Activated gamma-delta T cell treated with Interleukin-2 at 50 U/mL for 16 hours (primary cell): ENCODE data around the gene HDAC11.
"Not testable (repeated sequence)": the region's sequence is repeated elsewhere in the genome, so short reads cannot be mapped to it uniquely, and the experiment has no call there.

Source experiments
- DNase-seq: peaks from one replicate; pipeline ENCODE4 v3.0.0-alpha.2; 2020

The HDAC11 gene

DNA sequence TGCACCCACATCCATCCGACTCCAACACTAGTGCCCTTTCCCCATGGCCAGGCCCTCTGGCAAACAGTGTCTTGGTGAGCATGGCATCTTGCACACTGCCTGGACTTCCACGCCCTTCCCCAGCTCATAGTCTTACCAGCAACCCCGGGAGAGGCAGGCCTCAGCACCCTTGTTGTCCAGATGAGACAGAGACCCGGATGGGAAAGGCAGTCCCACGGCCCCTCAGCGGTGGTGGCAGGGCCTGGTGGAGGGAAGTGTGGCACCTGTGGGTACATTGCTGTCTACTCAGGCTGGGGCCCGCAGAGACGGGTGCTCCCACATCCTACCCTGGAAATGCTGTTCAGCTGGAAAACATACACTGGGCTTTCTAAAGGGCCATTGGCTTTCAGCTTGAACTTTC, 28.4 kb downstream of the HDAC11 start:
- no peak for DNase-seq

DNA sequence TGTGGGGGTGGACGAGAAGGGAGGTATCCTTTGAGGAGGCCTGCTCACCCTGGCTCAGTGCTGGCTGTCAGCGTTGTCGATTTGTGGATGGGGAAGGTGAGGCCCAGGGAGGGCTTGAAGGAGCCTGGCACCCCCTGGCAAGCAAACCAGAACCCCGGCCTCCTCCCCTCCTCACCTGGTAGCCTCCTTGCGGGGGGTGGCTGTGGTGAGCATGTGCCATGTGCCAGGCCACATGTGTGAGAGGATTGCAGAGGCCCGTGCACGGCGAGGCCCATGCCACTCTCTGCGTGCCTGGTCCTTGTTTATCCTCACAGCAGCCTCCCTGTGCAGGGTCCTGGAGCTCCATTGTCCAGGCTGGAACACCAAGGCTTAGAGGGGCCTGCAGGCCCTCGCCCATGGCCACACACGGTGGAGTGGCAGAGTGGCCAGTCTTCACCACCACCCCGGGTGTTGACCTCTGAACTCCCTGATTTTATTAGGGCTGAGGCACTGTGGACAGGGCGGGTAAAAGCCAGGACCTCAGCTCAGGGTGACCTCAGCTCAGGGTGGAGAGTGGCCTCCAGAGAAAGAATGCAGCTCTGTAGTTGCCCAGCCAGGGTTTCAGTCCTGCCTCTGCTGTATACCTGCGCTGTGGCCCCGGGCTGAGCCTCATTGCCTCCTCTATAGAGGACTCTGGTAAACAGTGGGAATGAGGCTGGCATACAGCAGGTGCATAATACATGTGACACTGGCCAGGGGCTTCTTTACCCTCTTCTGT, 29.1 kb downstream of the HDAC11 start:
- DNase-seq = no peak

DNA sequence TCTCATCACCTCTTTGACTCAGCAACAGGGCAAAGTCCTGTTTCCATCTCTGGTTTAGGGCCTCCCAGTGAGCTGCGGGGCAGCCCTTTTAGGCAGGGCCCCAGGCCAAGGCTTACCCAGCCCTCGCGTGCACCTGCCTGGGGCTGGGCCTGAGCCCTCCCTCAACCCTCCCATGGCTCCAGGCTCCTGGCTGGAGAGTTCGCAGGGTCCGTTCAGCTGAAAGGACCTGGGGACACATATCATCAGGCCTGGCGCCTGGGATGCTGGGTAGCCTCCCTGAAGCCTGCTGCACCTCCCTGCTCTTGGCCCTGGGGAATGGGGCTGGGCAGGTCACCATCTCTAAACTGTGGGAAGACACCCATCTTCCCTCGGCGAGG, 29.7 kb downstream of the HDAC11 start:
- no peak for DNase-seq

DNA sequence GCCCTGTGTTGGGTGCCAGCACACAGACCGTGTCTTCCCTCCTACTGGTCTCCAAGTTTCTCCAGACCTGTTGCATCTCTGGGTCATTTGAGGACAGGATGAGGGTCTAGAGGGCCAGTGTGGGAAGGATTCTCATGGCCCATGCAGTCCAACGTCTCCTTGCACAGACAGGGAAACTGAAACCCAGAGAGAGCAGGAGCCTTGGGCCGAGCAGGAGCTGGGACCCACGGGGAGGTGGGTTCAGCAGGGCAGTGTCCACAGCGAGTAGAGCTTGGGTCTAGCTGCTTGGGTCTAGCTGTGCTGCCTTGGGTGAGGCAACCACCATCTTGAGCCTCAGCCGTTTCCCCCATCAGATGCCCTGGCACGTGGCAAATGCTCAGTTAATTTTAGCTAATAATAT, 32.3 kb downstream of the HDAC11 start:
- DNase-seq = no peak

DNA sequence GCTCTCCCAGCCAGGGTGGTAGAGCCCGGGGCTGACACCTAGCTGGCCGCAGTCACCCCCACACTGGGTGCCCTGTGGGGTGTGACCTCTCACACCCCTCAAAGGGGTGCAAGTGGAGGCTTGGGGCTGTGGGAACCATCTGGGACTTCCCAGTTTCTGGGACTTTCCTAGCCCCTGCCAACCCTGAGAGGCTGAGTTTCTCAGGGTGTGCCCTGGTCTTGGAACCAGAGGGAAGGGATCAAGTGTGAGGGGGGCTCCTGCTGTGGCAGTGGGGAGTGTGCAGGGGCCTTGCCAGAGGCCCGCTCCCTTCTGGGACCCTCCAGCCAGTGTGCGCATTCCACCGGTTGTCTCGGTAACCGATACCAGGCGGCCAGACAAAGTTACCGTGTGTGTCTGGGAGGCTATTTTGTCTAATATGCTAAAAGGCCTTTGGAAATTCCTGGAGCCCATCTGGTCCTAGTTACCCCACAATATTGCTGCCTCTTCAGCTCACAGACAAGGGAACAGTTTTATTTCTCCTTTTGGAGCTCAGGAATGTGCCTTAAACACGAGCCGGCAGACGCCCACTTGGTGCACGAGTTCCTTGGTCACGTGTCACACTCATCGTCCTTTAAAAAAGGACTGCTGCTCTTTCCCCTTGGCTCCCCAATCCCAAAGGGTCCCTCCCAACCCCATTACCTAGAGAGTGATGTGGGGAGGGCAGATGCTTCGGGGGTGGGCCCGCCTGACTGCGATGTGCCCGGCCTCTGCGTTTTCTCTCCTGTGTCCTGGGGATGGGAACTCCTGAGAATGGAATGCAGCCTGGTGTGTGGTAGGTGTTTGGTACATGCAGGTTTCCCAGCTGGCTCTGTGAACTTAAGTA, 33.2 kb downstream of the HDAC11 start:
- no peak for DNase-seq

DNA sequence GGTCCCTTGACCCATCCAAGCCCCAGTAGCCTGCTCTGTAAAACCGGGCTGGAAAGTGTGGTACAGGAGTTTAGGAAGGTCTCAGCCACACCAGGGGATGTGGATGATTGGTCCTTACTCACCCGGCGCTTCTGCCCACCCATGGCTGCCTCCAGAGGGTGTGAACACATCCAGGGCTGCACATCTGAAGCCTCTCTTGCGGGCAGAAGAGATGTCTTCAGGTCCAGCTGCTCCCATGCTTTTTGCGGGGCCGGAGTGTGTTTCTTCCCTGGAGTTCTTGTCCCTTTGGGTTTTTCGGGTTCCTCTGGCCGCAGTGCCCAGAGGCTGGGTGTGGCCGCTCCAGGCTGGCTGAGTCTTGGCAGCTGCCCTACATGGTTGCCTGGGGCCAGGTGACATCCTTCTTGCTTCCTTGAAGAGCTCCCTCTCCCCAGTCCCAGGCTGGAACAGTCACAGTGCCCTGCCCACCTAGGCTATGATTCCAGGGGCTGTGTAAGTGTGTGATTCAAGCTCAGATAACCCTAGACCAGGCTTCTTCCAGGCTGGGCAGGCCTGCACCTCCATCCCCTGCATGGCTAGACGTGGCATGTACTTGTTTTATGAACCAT, 33.9 kb downstream of the HDAC11 start:
- no peak for DNase-seq

DNA sequence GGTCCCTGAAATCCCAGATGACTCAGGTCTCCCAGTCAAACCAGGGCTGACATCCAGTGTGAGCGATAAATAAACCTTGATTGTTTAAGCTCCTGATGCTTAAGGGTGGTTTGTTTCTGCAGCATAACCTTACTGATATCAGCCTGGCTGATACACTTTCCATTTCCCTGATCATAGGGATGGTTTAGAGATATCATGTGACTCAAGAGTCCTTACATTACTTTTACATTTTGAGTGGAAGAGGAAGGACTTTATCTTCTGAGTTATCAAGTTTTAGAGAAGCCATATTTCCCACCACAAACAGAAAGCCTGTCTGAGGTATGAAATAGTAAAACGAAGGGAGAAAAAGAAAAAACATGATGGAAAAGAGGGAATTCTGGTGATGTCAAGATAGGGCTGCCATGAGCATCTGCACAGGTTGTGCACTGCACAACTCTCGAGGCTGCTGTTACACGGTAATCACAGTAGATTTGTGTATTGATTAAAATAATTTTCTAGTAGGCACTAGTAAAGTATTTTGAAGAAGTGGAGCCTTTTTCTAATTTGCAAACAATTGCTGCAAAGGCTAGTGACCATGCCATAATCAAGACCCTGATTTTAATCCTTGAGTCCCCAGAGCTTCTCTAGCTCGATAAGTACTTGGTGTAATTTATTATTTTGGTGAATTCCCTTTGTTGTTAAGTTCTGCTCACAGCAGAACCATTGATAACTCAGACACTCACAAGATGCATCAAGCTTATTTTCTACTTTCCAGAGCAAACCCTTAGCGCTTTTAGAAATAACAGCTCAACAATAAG, 34.7 kb downstream of the HDAC11 start:
- DNase-seq = no peak

DNA sequence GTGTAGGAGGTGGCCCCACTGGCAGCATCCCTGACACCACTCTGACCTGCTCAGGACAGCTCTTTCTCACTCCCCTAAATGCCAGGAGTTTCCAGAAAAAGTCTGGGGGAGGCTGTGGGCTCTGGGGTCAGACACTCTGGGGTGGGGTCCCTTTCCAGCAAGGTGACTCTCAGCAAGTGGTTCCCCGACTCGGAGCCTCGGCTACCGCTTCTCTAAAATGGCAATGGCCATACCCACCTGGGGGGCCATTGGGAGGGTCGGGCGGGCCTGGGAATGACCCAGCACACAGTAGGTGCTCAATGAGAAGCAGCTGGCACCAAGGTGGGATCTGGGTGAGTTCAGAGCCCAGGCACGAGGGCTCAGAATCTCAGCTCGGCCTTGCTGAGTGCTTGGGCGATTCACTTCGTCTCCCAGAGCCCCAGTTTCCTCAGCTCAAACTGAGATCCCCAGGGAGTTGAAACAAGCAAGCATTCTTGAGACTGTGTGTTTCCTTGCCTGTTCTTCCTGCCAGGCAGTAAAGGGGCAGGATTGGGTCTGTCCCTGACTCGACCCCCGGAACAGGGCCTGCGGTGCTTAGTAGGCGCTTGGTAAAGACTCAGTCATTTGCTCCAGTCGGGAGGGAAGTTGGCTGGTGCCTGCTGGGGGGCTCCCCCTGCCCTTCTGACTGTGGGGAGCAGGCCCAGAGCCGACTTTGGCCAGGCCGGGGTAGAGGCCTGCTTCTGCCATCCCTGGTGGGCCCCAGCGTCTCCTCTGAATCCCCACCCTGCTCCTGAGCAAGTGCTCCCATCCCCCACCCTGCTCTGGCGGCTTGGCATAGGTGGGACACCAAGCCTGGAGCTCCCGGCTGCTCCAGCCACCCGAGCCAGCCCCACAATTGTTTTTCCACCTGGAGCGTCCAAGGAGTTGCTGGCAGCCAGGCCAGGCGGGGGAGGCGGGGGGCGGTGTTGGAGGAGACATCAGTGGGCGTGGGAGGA, 36.0 kb downstream of the HDAC11 start:
- no peak for DNase-seq

DNA sequence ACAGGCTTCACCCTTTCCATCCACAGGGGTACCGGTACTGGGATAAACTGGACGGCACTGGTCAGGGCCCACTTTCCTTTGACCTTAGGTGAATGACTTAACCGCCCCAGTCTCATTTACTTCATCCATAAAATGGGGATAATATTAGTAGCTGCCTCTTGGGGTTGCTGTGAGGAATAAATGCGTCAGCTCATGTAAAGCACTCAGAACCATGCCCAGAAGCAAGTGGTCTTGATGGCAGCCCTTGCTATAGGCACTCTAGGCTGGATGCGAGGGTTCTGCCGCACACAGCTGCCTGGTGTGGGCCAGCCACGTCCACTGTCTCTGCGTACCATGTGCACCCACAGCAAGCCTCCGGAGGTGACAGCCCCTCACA, 36.6 kb downstream of the HDAC11 start:
- DNase-seq = no peak

DNA sequence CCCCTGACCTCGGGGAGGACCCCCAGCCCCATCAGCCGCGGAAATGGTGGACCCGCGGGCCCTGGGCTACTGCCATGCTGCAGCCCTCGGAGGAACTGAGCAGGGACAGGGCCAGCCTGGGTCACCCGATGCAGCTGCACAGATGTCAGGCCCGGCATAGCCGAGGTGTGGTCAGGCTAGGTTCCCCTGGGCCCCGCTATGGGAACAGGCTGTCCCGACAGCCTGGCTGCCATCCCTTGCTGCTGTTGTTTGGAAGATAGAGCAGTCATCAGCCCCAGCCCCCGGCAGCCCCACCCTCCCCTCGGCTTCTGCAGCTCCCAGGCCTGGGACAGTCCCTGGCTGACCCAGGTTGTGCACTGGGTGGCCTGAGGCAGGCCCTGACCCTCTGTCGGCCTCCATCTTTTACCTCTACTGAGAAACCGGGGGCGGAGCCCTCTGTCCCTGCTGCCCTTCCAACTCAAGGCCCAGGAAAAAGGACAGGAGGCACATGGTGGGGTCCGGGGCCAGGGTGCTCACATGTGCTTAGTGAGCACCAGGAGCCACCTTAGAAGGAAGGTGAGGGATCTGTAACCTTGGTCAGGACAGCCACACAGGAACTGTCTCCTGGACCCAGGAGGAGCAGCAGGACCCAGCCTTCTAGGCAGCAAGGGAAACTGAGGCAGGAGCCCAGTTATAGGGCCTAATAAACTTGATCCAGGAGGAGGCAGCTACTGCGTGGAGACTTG, 37.3 kb downstream of the HDAC11 start:
- DNase-seq = no peak

DNA sequence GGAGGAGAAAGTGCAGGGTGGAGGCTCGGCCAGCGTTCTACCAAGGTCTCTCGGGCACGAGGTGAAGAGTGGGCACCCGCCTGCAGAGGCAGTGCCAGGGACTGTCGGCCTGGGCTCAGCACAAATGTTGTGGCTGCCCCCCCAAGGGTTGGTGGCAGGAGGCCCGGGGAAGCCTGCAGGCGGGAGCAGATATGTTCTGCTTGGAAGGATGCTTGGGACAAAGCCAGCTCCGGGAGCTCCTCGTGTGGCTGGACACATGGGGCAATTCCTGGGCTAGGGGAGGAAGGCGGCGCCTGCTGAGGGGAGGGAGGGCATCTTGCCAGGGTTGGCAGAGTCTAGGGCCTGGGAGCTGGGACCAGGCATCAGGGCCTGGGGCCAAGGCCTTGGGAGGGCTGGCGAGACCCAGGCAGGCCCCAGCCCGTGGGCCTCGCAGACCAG, 38.4 kb downstream of the HDAC11 start:
- DNase-seq = no peak

DNA sequence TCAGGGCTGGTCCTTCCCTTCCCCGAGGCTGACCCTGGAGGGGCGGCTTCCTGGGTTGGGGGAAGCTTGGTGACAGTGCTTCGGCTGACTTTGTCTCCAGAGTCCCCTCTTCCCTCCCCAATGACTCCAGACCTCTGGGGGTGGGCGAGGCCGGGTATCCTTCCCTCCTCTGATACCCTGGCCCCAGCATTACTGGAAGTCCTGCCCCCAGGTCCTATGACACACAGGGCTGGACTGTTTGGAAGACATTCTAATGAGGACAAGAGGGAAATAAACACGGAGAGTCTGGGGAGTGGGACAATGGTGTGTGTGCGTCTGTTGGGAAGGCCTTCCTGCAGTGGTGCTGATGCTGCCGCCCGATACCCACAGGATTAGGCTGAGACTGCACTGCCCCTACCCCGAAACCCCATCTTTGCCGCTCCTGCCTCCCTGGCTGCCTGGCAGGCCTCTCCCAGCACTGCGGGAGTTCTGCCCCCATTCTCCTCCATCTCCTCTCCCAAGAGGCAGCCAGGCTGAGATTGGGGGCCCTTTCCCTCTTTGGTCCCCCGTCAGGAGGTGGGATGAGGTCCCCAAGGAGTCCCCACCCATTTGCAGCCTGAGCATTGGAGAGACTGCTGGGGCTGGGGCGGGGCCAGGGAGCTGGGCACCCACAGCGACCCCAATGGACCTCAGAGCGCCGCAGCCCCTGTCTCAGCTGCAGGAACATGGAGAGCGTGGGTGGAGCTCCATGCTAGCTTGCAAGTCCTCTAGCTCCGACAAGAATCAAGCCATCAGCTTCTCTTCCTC, 39.1 kb downstream of the HDAC11 start:
- no peak for DNase-seq

DNA sequence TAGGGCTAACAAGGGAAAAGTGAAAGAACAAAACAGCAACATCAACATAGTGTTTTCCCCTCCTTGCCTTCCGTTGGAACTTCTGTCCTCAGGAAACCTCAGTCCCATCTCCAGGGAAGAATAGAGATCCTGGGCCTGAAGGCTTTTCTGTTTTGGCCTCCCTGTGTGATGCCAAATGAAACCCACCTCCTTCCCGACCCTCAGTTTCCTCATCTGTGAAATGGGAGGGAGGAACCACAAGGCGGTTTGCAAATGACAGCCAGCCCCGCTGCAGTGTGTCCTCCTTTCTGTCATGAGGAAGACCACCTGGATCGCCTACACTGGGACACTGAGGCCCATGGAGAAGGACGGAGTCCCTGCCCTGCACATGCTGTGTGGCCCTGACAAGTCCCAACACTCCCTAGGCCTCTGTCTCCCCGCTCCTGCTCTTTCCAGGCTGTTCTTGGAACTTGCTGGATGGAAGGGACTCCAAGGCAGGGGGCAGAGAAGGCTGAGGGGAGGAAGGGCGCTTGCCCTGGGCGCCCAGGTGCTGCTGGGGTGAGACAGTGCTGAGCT, 40.3 kb downstream of the HDAC11 start:
- no peak for DNase-seq

DNA sequence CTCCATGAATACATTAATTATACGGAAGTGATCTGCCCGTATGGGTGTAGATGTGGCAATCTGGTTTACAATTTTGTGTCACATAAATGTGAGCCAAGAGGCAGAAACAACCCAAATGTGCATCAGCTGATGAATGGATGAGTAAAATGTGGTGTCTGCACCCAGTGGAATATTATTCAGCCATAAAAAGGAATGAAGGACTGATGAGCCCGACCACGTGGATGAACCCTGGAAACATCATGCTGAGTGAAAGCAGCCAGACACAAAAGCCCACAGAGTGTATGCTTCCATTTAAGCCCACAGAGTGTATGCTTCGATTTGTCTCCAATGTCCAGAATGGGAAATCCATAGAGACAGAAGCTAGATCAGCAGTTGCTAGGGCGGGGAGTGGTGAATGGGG, 41.2 kb downstream of the HDAC11 start:
- no peak for DNase-seq

DNA sequence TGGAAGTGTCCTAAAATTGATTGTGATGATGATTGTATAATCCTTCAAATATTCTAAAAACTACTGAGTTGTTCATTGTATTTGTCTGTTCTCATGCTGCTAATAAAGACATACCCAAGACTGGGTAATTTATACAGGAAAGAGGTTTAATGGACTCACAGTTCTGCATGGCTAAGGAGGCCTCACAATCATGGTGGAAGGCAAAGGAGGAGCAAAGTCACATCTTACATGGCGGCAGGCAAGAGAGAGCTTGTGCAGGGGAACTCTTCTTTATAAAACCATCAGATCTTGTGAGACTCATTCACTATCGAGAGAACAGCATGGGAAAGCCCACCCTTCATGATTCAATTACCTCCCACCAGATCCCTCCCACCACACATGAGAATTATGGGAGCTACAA, 41.6 kb downstream of the HDAC11 start:
- DNase-seq = not testable (repeated sequence)

DNA sequence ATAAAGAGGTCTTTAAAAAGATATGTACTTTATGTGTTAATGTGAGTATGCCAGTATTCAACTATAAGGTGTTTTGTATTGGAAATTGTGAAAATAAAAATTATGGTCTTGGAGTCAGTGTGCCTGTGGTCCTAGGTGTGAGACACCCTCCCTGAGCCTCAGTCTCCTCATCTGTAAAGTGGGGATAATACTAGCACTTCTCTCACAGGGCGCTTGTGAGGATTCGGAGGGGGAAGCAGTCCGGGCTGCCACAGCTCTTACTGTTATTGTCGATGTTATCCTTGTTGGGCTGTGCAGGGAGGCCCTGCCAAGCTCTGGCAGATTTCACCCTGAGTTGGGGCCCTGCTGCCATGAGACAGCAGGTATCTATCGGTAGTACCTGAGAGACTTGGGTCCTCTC, 42.1 kb downstream of the HDAC11 start:
- DNase-seq = no peak

DNA sequence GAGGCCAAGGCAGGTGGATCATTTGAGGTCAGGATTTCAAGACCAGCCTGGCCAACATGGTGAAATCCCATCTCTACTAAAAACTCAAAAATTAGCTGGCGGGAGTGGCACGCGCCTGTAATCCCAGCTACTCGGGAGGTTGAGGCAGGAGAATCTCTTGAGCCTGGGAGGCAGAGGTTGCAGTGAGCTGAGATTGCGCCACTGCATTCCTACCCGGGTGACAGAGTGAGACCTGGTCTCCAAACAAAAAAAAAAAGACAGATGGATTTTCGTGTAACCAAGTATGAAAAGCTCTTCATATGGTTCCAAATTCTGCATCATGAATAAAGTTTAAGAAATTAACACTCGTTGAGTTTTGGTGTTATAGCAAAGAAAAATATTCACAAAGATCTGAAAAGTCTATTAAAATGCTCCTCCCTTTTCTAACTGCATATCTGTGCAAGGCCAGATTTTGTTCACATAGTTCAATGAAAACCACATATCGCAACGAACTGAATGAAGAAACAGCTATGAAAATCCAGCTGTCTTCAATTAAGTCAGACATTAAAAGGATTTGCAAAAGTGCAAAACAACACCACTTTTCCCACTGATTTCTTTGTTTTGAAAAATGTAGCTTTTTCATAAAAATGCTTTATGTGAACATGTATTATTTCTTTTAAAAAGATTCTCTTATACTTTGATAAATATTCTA, 45.0 kb downstream of the HDAC11 start:
- DNase-seq = no peak

DNA sequence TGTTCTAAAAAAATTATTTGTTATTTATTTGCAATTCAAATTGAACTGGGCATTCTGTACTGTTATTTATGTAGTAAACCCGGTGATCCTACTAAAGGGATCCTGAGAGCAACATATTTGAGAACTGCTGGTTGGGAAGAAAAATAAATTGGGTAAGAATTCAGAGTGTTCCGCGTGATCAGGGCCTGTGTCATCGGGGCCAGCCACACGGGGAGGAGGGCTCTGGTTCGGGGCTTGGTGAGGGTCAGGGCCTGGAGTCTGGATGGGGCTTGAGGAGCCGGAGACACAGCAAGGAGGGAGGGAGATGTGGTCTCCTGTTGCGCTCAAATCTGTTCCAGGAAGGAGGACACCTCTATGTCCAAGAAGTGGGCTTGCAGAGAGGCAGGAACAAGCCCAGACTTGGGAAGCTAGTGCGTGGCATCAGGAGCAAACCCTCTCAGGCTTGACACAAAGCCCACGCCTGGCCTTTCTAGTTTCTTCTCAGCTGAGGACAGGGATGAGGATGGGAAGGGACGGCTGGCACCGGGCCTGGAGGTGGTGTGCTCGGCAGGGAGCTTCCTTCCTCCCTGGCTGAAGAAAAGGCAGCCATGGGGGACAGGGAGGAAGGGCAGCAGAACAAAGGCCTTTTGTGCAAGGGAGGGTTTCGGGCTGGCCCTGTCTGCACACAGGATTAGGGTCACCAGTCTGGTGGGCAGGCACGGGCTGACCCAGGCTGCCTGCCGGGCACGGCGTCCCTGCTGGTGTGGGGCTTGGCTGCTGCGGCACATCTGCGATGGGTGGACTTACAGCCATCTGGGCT, 45.9 kb downstream of the HDAC11 start:
- no peak for DNase-seq

DNA sequence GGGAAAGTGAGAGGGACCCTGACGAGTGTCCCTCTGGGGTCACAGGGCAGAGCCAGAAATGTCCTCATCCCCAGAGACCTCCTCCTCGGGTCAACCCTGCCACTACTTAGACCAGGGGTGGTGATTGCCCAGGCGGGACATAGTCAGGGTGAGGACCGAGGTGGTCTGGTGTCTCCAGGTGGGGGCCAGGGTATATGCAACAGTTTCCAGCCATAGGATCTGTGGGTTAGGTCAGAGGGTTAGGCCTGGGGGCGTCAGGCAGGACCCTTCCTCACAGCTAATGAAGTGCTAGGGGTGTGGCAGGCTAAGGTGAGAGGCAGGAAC, 46.5 kb downstream of the HDAC11 start:
- DNase-seq = no peak
